Measurements from ENCODE around the gene MOB3B.

MOB3B gene

DNA sequence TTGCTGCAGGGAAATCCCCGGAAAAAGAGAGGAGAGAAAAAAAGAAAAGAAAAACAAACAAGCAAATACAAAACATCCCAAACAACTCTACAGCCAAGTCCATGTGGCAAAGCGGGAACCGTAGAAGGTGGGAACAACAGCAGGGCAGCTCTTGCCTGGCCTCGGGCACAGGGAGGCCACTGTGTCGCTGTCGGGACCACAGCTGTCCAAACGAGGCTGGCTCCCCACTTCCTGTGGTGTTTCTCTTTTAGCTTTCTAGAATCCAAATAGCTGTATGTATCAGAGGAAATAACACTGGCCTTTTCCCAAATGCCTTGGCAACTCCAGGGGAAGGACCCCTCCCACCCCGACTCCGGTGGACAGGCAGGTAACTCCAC, 191.1 kb downstream of the MOB3B start:
- Histone ChIP-seq H3K9me3 (ENCODE audit: control insufficient read depth, insufficient read depth, low read length) (no peaks in the 10 kb centered on the region), H3K9ac (ENCODE audit: low read depth, low read length) (no peak overlapping the region), H3K4me1 (ENCODE audit: insufficient read depth, low read length) (peaks cover 34% of the 10 kb centered on the region), H3K36me3 (ENCODE audit: insufficient read depth, low read length) (no peaks in the 10 kb centered on the region)

DNA sequence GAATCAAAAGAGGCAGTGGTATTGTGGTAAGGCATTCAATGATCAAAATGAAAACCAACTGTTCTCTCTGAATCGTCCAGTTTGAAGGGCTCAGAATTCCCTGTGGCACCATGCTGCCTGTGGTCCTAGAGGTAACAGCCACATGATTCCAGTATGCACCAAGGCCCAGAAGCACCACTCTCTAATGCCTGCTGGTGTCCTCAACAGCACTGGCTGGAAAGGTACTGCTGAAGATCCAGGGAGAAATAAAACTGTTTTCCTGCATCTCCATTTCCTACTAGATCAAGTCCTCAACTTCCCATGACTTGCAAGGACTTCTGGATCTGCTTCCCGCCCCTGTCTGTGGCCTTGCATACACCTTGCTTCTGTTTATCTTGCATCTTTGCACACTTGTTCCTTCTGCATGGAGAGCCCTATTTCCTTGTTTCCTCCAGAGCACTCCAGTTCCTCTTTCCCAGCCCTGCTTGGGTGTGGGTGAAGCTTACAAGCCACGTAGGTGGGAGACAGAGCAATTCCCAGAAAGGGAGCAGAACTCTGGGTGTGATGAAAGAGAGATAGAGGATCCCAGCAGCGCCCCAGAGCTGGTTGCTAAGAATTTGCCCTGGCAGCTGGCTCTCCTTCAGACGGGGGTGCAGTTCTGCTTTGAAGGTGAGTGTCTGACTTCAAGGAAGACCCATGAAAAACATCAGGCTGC, 191.6 kb downstream of the MOB3B start:
- Histone ChIP-seq H3K36me3 (ENCODE audit: insufficient read depth, low read length) (no peaks in the 10 kb centered on the region), H3K4me1 (ENCODE audit: insufficient read depth, low read length) (peaks cover 37% of the 10 kb centered on the region), H3K9me3 (ENCODE audit: control insufficient read depth, insufficient read depth, low read length) (no peaks in the 10 kb centered on the region), H3K9ac (ENCODE audit: low read depth, low read length) (no peak overlapping the region)

DNA sequence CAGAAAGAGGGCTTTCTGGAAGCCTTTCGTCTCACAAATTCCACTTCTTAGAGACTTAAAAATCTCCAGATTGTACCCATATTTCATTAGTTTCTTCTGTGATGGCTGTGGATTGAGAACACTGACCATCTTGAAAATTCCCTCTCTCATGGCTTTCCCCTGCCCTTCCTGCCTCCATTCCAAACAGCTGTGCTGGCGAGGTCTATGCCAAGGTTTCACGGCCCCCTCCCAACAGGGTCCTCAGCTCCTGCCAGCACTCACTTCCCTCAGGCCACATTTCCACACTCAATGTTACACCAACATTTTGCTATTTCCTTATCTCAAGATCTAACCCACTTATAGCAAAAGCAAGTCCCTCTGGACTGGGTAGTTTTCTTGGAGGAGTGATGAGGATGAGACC, 192.4 kb downstream of the MOB3B start:
- H3K36me3 ChIP-seq (ENCODE audit: insufficient read depth, low read length), result no peaks in the 10 kb centered on the region
- H3K9me3 ChIP-seq (ENCODE audit: control insufficient read depth, insufficient read depth, low read length), result no peaks in the 10 kb centered on the region
- H3K9ac ChIP-seq (ENCODE audit: low read depth, low read length), result no peak overlapping the region
- H3K4me1 ChIP-seq (ENCODE audit: insufficient read depth, low read length), result peaks cover 37% of the 10 kb centered on the region

DNA sequence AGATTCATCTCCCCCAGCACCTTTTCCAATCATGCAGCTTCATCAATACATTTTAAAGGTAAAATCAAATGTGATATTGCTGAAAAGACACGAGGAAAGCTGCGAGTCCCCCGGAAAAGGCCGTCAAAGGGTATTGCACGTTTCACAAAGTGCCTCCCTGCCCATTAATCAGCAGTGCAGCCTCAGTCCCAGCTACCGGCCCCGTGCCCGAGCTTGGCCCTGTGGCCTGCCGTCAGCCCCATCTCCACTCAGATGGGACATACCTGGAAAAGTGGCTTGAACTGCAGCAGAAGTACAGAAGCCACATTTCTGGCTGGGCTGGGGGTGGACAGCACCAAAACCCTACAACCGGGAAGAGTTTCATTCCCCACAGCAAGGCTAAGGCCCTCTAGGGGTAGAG, 192.8 kb downstream of the MOB3B start:
- no peaks in the 10 kb centered on the region for H3K36me3 ChIP-seq (ENCODE audit: insufficient read depth, low read length)
- H3K9me3 ChIP-seq (ENCODE audit: control insufficient read depth, insufficient read depth, low read length), result no peaks in the 10 kb centered on the region
- H3K4me1 ChIP-seq (ENCODE audit: insufficient read depth, low read length), result peaks cover 36% of the 10 kb centered on the region
- no peak overlapping the region for H3K9ac ChIP-seq (ENCODE audit: low read depth, low read length)

DNA sequence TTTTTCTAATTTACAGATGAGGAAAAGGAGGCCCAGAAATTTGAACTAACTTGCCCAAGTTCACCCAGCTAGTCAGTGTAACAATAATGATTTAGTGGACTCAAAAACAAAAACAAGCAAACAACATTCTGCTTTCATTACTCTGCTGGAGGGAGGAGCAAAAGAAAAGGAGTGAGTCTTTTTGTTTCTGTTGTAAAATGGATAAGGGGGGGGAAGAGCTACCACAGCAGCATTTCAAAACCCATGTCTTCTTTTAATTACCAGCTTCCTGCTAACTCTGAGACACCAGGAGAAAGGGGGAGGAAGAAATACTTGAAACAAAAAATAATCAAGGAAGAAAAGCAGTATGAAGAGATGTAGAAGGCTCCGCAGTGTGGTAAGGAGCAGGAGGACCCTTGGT, 193.5 kb downstream of the MOB3B start:
- H3K9ac ChIP-seq (ENCODE audit: low read depth, low read length), result no peak overlapping the region
- no peaks in the 10 kb centered on the region for H3K9me3 ChIP-seq (ENCODE audit: control insufficient read depth, insufficient read depth, low read length)
- H3K4me1 ChIP-seq (ENCODE audit: insufficient read depth, low read length), result peaks cover 29% of the 10 kb centered on the region
- no peaks in the 10 kb centered on the region for H3K36me3 ChIP-seq (ENCODE audit: insufficient read depth, low read length)

DNA sequence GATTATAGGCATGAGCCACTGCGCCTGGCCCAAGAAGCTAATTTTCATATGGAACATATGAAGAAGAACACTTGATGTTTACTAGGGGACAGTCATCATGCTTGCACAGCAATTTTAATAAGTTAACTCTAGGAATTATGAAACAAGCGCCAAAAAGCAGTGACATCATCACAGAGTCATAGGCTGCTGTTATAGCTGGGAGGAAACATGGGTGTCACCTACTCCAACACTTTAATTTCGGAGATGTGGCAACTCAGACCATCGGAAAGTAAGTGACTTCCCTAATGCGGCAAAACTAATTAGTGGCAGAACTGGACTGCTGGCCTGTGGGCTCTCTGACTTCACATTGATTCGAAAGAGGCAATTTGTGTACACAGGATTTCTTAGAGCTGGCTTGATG, 194.5 kb downstream of the MOB3B start:
- Histone ChIP-seq H3K9me3 (ENCODE audit: control insufficient read depth, insufficient read depth, low read length) (no peaks in the 10 kb centered on the region), H3K36me3 (ENCODE audit: insufficient read depth, low read length) (no peaks in the 10 kb centered on the region), H3K4me1 (ENCODE audit: insufficient read depth, low read length) (peaks cover 25% of the 10 kb centered on the region), H3K9ac (ENCODE audit: low read depth, low read length) (no peak overlapping the region)

DNA sequence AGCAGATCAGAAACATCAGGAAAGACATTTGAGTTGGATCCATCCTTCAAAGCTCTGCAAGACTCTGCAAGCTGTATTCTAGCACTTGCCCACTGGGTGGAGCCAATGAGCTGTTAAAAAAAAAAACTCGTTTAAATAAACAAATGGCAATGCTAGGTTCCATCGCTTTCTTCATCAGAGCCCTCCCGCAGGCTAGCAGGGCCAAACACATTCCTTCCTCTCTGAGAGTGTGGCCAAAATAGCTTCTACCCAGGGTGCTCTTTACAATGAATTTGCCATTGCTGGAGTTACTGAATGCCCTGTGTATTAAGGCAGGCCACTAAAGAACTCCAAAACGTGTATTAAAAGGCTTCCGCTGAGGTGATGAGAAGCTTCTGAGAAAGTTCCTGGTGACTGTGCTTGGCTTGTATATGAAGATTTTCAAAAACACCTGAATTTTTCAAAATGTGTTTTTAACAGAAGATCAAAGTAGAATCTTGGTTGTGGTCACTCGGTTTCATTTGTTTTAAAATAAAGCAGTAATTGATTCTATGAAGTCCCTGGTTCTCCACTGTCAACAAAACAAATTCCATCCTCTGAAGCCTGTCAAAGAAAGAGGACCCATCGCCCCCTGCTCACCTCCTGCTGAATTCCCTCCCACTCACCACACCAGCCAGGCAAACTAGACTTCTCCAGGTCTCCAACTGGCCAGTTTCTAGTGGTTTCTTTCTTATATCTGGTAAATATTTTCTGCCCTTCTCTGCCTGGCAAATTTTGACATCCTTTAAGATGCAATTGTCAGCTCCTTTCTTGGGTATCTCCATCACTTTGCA, 196.2 kb downstream of the MOB3B start:
- Histone ChIP-seq H3K36me3 (ENCODE audit: insufficient read depth, low read length) (no peaks in the 10 kb centered on the region), H3K4me1 (ENCODE audit: insufficient read depth, low read length) (peaks cover 23% of the 10 kb centered on the region), H3K9me3 (ENCODE audit: control insufficient read depth, insufficient read depth, low read length) (no peaks in the 10 kb centered on the region), H3K9ac (ENCODE audit: low read depth, low read length) (no peak overlapping the region; the same call in 1 of the 2 replicates)

DNA sequence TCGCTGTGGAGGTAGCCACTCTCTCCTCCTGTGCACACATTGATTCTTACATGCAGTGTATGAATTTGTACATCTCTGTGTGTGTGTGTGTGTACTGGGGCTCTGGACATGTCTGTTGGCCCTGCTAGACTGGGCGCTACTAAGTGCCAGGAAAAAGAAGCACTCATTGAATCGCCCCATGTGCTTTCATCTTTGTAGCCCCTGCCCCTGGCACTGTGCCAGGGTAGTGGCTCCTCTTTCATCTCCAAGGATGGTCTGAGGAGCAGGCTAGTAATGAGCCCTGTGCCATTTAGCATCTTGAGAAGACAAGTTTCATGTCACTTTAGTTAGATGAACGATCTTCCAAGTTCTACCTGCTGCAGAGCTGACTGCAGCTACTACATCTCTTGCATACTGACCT, 198.2 kb downstream of the MOB3B start:
- Histone ChIP-seq H3K9me3 (ENCODE audit: control insufficient read depth, insufficient read depth, low read length) (no peaks in the 10 kb centered on the region), H3K9ac (ENCODE audit: low read depth, low read length) (no peak overlapping the region), H3K36me3 (ENCODE audit: insufficient read depth, low read length) (no peaks in the 10 kb centered on the region), H3K4me1 (ENCODE audit: insufficient read depth, low read length) (peaks cover 14% of the 10 kb centered on the region)

DNA sequence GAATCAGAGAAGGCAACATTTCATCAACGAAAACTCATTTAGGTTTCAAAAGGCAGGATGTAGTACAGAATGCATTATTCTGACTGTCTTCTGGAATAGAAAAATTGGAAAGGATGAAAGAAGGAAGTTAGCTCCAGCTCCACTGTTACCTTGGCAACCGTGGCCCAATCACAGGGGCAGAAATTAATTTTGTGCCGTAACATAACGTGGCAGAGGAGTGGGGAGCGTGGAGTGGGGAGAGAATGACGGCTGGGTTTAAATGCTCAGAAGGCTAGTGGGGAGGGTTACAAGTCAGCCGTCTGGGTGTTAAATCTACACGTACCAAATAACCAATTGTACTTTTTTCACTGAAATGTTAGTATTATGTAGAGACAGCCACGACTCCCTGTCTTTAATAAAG, 200.3 kb downstream of the MOB3B start:
- Histone ChIP-seq H3K4me1 (ENCODE audit: insufficient read depth, low read length) (peaks cover 7% of the 10 kb centered on the region; the same call in 1 of the 2 replicates), H3K36me3 (ENCODE audit: insufficient read depth, low read length) (no peaks in the 10 kb centered on the region)

DNA sequence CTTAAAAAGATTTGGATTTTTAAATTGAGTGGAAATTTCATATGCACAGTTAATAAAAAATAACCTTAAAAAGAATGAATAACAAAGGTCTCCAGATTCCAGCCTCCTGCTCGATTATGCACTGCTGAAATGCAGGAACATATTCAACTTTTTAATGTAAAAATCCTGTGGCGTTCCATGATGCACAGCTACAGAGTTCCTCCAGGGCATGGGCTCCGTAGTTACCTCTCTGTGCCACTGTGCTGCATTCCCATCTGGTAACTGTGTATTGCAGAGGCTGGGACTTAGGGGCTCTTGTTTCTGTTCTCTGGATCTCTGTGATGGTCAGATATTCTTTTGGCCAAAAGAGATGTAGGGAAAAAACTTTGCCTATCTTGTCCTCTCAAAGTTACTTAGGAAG, 201.1 kb downstream of the MOB3B start:
- H3K36me3 ChIP-seq (ENCODE audit: insufficient read depth, low read length), result no peaks in the 10 kb centered on the region
- 0 out of 2 replicates have a peak, but pooled peaks cover 2% of the 10 kb centered on the region for H3K4me1 ChIP-seq (ENCODE audit: insufficient read depth, low read length)
- H3K9ac ChIP-seq (ENCODE audit: low read depth, low read length), result no peak overlapping the region
- peaks cover 3% of the 10 kb centered on the region; the same call in 1 of the 2 replicates for H3K9me3 ChIP-seq (ENCODE audit: control insufficient read depth, insufficient read depth, low read length)

More for the DNA sequence above, 200.3 kb downstream of the MOB3B start:
- Histone ChIP-seq H3K9me3 (ENCODE audit: control insufficient read depth, insufficient read depth, low read length) (peaks cover 3% of the 10 kb centered on the region; the same call in 1 of the 2 replicates), H3K9ac (ENCODE audit: low read depth, low read length) (no peak overlapping the region)

DNA sequence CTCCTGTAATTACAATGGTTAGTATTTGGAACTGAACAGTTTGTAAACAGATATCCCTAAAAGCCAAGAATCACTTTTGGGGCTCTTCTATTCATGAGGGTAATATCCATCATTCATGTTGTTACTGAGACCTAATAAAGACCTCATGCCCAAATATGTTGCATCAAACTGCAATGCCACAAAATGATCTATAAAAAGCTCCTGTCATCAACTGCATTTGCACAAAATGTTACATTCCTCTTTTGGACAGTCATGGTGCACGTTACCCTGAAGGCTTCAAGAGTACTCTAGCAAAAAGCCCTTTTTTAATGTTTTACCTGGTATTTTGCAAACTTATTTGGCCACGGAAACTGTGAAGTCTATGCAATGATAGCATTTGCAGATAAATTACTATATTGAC, 218.4 kb downstream of the MOB3B start:
- Histone ChIP-seq H3K9me3 (ENCODE audit: control insufficient read depth, insufficient read depth, low read length) (no peaks in the 10 kb centered on the region), H3K36me3 (ENCODE audit: insufficient read depth, low read length) (no peaks in the 10 kb centered on the region)

DNA sequence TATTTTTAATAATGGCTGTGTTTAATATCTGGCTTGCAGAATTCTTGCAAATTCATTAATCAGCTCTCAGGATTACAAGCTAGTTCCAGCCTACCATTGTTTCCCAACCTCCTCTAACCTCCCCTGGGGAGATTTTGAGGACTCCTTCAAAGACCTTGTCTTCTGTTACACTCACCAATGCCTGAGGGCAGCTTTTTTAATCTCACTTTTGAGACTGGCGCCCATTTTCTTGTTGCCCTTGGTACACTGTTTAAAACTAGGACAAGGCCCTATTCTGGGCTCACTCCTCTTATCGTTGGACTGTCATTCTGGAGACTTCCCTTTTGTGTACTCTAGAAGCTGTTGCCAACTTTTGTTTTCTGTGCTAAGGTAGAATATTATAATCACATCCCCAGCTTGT, 219.0 kb downstream of the MOB3B start:
- peaks cover 11% of the 10 kb centered on the region; the same call in 1 of the 2 replicates for H3K4me1 ChIP-seq (ENCODE audit: insufficient read depth, low read length)
- H3K9me3 ChIP-seq (ENCODE audit: control insufficient read depth, insufficient read depth, low read length), result no peaks in the 10 kb centered on the region
- H3K36me3 ChIP-seq (ENCODE audit: insufficient read depth, low read length), result no peaks in the 10 kb centered on the region
- H3K9ac ChIP-seq (ENCODE audit: low read depth, low read length), result no peak overlapping the region

More for the DNA sequence above, 218.4 kb downstream of the MOB3B start:
- peaks cover 11% of the 10 kb centered on the region; the same call in 1 of the 2 replicates for H3K4me1 ChIP-seq (ENCODE audit: insufficient read depth, low read length)
- no peak overlapping the region for H3K9ac ChIP-seq (ENCODE audit: low read depth, low read length)

DNA sequence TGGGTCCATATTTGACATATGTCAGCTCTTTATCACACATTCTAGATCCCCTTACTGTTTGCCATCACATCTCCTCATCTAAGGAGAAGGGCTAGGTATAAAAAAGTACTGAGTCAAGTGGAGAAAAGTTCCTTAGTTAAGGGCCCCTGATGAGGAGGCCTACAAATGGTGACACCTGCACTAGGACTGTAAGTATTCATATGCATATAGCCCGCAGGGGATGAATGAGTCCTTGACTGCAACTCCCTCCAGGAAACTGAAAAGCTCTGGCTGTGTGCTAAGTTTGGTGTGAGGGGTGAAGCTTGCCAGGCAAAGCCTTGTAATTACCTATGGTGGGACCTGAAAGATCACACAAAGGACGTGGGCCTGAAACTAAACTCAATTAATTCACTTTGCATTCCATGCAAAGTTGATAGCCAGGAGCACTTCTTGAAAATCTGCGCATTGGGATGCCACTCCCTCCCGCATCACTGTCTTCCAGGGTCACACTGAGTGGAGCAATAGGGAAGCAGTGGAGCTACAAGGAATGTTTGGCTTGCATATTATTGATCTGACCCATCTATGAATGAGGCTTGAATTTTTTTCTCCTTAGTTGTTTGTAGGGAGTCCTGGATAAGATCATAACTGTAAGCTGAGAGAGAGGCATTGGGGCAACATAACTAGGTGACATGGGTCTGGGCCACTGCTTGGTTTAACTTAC, 220.8 kb downstream of the MOB3B start:
- H3K9ac ChIP-seq (ENCODE audit: low read depth, low read length), result no peak overlapping the region
- peaks cover 11% of the 10 kb centered on the region; the same call in 1 of the 2 replicates for H3K4me1 ChIP-seq (ENCODE audit: insufficient read depth, low read length)
- 0 out of 2 replicates have a peak, but pooled peaks cover 3% of the 10 kb centered on the region for H3K9me3 ChIP-seq (ENCODE audit: control insufficient read depth, insufficient read depth, low read length)
- no peaks in the 10 kb centered on the region for H3K36me3 ChIP-seq (ENCODE audit: insufficient read depth, low read length)

DNA sequence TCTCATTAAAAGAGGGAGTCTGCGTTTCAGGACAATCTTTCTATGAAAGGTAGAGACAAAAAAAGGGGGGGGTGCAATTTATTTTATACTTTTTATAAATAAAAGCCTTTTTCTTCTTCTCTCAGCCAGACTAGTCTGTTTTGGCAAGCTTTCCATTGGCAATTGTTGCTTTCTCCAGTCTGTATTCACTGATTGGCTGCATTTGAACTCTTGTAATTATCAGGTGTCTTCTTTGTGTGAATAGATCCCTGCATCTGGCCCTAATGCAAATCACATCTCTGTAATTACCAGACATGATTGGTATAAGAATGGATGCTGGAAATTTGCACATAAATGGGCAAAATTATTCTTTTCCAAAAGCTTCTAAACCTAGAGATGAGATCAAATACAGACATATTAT, 225.1 kb downstream of the MOB3B start:
- no peak overlapping the region for H3K9ac ChIP-seq (ENCODE audit: low read depth, low read length)
- H3K36me3 ChIP-seq (ENCODE audit: insufficient read depth, low read length), result no peaks in the 10 kb centered on the region
- 0 out of 2 replicates have a peak, but pooled peaks cover 3% of the 10 kb centered on the region for H3K9me3 ChIP-seq (ENCODE audit: control insufficient read depth, insufficient read depth, low read length)
- peaks cover 11% of the 10 kb centered on the region; the same call in 1 of the 2 replicates for H3K4me1 ChIP-seq (ENCODE audit: insufficient read depth, low read length)
